Neuronal stem cell (in vitro differentiated cells): ENCODE measurements around the gene ETV2.
A peak's percentile ranks its signal among the peaks of the same experiment; 100 is the strongest.

Experiments
- DNase-seq: peaks from one replicate; pipeline ENCODE4 v3.0.0-alpha.2; 2013; ENCODE audit warnings: low spot score
- H2AFZ ChIP-seq: one replicate; pipeline ENCODE4 v1.6.1; 2013; ENCODE audit warnings: mild to moderate bottlenecking, low read length, inconsistent platforms
- H2AK5ac ChIP-seq: 2 replicates; pipeline ENCODE4 v1.6.1; 2013; ENCODE audit warnings: low read depth, mild to moderate bottlenecking, inconsistent platforms, low read length, moderate library complexity, mixed read lengths
- H2BK120ac ChIP-seq: 2 replicates; pipeline ENCODE4 v1.6.1; 2013; ENCODE audit warnings: low read depth, mild to moderate bottlenecking, inconsistent platforms, low read length, moderate library complexity, mixed read lengths
- H2BK12ac ChIP-seq: one replicate; pipeline ENCODE4 v1.6.1; 2013; ENCODE audit warnings: low read length, inconsistent platforms
- H2BK15ac ChIP-seq: 2 replicates; pipeline ENCODE4 v1.6.1; 2013; ENCODE audit warnings: mild to moderate bottlenecking, low read length, inconsistent platforms, mixed read lengths
- H2BK5ac ChIP-seq: one replicate; pipeline ENCODE4 v1.6.1; 2013; ENCODE audit warnings: inconsistent platforms, mild to moderate bottlenecking, low read length, moderate library complexity
- H3K14ac ChIP-seq: one replicate; pipeline ENCODE4 v1.6.1; 2013; ENCODE audit warnings: low read length, inconsistent platforms
- H3K18ac ChIP-seq: 2 replicates; pipeline ENCODE4 v1.6.1; 2013; ENCODE audit warnings: low read length, inconsistent platforms
- H3K23ac ChIP-seq: 2 replicates; pipeline ENCODE4 v1.6.1; 2013; ENCODE audit warnings: low read depth, mild to moderate bottlenecking, mixed read lengths, low read length, inconsistent platforms; ENCODE audit not compliant: poor library complexity
- H3K27ac ChIP-seq: replicated peaks from 3 replicates; pipeline ENCODE4 v1.5.1; 2013; ENCODE audit warnings: low read length, inconsistent platforms
- H3K27me3 ChIP-seq, 3 experiments: 2 replicates each; pipeline ENCODE4 v1.6.1; 2013; ENCODE audit warnings: low read length in 3 of 3, mild to moderate bottlenecking in 2 of 3, inconsistent platforms in 1 of 3, low read depth in 1 of 3, mixed read lengths in 1 of 3, moderate library complexity in 1 of 3; ENCODE audit not compliant: control insufficient read depth in 3 of 3, insufficient read depth in 3 of 3
- H3K36me3 ChIP-seq, 2 donors: replicated peaks in 1 of 2; 2 replicates each; pipeline ENCODE4 v1.6.1; 2013; ENCODE audit warnings: low read length in 2 of 2; ENCODE audit not compliant: control insufficient read depth in 2 of 2, insufficient read depth in 2 of 2
- H3K4ac ChIP-seq: 2 replicates; pipeline ENCODE4 v1.6.1; 2013; ENCODE audit warnings: inconsistent platforms, mild to moderate bottlenecking, low read length, moderate library complexity
- H3K4me1 ChIP-seq, 2 donors: 1 replicate in 1 of 2; 2 replicates in 1 of 2; pipeline ENCODE4 v1.6.1; 2013; ENCODE audit warnings: low read length in 2 of 2, low read depth in 1 of 2; ENCODE audit not compliant: control insufficient read depth in 2 of 2, insufficient read depth in 1 of 2
- H3K4me2 ChIP-seq: one replicate; pipeline ENCODE4 v1.6.1; 2013; ENCODE audit warnings: mild to moderate bottlenecking, low read length, inconsistent platforms; ENCODE audit not compliant: insufficient read depth, poor library complexity, severe bottlenecking
- H3K4me3 ChIP-seq, 2 donors: 2 replicates each; pipeline ENCODE4 v1.5.1; 2013; ENCODE audit warnings: low read length in 2 of 2, mild to moderate bottlenecking in 2 of 2, inconsistent platforms in 1 of 2, moderate library complexity in 1 of 2
- H3K79me1 ChIP-seq: one replicate; pipeline ENCODE4 v1.6.1; 2013; ENCODE audit warnings: low read depth, mild to moderate bottlenecking, inconsistent platforms, low read length, moderate library complexity
- H3K9ac ChIP-seq: one replicate; pipeline ENCODE4 v1.6.1; 2013; ENCODE audit warnings: mild to moderate bottlenecking, low read depth, low read length, inconsistent platforms; ENCODE audit not compliant: poor library complexity
- H3K9me3 ChIP-seq, 2 donors: replicated peaks in 1 of 2; 2 replicates each; pipeline versions ENCODE3 to v1.6.1; 2013; ENCODE audit warnings: low read length in 2 of 2, mild to moderate bottlenecking in 2 of 2, inconsistent platforms in 1 of 2, low read depth in 1 of 2, mixed read lengths in 1 of 2, moderate library complexity in 1 of 2; ENCODE audit not compliant: control insufficient read depth in 2 of 2, insufficient read depth in 1 of 2
- H4K8ac ChIP-seq: one replicate; pipeline ENCODE4 v1.6.1; 2013; ENCODE audit warnings: low read depth, mild to moderate bottlenecking, inconsistent platforms, low read length, moderate library complexity
- H4K91ac ChIP-seq: one replicate; pipeline ENCODE4 v1.6.1; 2013; ENCODE audit warnings: low read length, low read depth, mild to moderate bottlenecking, inconsistent platforms; ENCODE audit not compliant: poor library complexity
- WGBS, 2 donors: extraction: QIAGEN DNeasy Blood & Tissue Kit; methylation state at CpG; one replicate each; pipeline ENCODE4 v1.1.7; 2013; ENCODE audit warnings: missing lambda C conversion rate in 2 of 2, mixed read lengths in 1 of 2; ENCODE audit not compliant: insufficient read length in 2 of 2, insufficient replicate concordance in 1 of 2; ENCODE audit errors: extremely low coverage in 2 of 2; 5-methylcytosine and 5-hydroxymethylcytosine counted together

ETV2 gene

DNA sequence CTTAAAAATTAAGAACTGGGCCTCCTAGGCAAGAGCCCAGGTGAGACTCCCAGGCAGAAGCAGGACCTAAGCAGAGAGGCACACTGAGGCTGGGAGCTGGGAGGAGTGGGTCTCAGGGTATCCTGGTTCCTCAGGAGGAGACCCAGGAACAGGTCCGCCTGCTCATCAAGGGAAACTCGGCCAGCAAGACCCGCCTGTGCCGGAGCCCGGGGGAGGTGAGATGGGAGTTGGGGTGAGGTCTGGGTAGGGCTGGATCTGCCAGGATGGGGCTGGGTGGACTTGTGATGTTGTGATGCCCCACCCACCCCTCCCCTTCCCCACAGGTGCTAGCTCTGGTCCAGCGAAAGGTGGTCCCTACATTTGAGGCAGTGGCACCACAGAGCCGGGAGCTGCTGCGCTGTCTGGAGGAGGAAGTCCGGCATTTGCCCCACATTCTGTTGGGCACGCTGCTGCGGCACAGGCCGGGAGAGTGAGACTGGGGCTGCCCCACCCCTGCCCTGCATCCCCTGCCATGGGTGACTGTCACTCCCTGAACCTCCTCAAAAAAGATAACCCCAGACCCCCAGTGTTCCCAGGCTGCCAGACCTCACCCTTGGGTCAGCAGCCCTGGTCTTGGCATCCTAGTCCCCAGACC is 22.1 kb upstream of the ETV2 start:
- Histone ChIP-seq H3K4me2 (no peak overlapping the region), H3K14ac (no peak overlapping the region), H3K18ac (no peak overlapping the region), H3K9me3 (no peaks in the 10 kb centered on the region), H2AK5ac (no peak overlapping the region), H2BK120ac (no peak overlapping the region), H4K8ac (no peak overlapping the region), H2AFZ (no peak overlapping the region), H3K4me1 (no peaks in the 10 kb centered on the region), H4K91ac (no peak overlapping the region), H3K23ac (no peak overlapping the region), H3K4ac (no peak overlapping the region), H2BK12ac (no peak overlapping the region), H3K4me3 (no peak overlapping the region), H2BK15ac (no peak overlapping the region), H2BK5ac (no peak overlapping the region), H3K27ac (no peak overlapping the region), H3K9ac (no peak overlapping the region), H3K36me3 (peaks cover 40 to 77% of the 10 kb centered on the region in 2 donors), H3K79me1 (peaks cover 4% of the 10 kb centered on the region), H3K27me3 (no peaks in the 10 kb centered on the region)
- DNase-seq = no peak
- WGBS, 2 donors = no CpG with 5 or more reads among the region's 12 CpGs

DNA sequence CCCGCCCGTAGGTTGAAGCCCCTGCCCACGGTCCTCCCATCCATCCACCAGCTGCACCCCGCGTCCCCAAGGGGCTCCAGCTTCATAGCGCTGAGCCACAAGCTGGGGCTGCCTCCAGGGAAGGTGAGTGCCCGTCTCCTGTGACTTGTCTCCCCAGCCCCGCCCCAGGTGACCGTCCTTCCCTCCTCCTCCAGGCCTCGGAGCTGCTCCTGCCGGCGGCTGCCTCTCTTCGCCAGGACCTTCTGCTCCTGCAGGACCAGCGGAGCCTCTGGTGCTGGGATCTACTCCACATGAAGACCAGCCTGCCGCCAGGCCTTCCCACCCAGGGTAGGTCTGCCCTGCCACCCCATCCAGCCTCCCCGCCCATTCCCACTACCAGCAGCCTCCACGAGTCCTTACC is 21.5 kb upstream of the ETV2 start:
- H2AFZ ChIP-seq = no peak overlapping the region
- H3K4me3 ChIP-seq = no peak overlapping the region
- no peak overlapping the region for H3K4me2 ChIP-seq
- no peaks in the 10 kb centered on the region for H3K4me1 ChIP-seq
- no peak overlapping the region for H4K8ac ChIP-seq
- no peak overlapping the region for H2BK12ac ChIP-seq
- WGBS, 2 donors = no CpG with 5 or more reads among the region's 17 CpGs
- H3K9ac ChIP-seq = peak overlapping the region; percentile 50
- H2BK5ac ChIP-seq = no peak overlapping the region
- H2BK15ac ChIP-seq = no peak overlapping the region
- no peak overlapping the region for H3K18ac ChIP-seq
- no peak for DNase-seq
- no peak overlapping the region for H3K4ac ChIP-seq
- peaks cover 41 to 71% of the 10 kb centered on the region in 2 donors for H3K36me3 ChIP-seq
- no peak overlapping the region for H2AK5ac ChIP-seq
- no peak overlapping the region for H4K91ac ChIP-seq
- H3K27ac ChIP-seq = no peak overlapping the region
- H3K27me3 ChIP-seq = no peaks in the 10 kb centered on the region
- no peak overlapping the region for H3K23ac ChIP-seq
- H2BK120ac ChIP-seq = no peak overlapping the region
- peaks cover 4% of the 10 kb centered on the region for H3K79me1 ChIP-seq
- no peak overlapping the region for H3K14ac ChIP-seq
- no peaks in the 10 kb centered on the region for H3K9me3 ChIP-seq

- H3K23ac ChIP-seq = no peak overlapping the region
- H2BK120ac ChIP-seq = no peak overlapping the region
- H3K4me2 ChIP-seq = no peak overlapping the region
- no peak overlapping the region for H2BK5ac ChIP-seq
- no peak overlapping the region for H2BK15ac ChIP-seq
- peaks cover 34 to 60% of the 10 kb centered on the region in 2 donors for H3K36me3 ChIP-seq
- H3K9me3 ChIP-seq = no peaks in the 10 kb centered on the region
- H3K14ac ChIP-seq = no peak overlapping the region
- WGBS, 2 donors = no CpG with 5 or more reads among the region's 9 CpGs
- no peak overlapping the region for H2AK5ac ChIP-seq
- peaks cover 4% of the 10 kb centered on the region for H3K79me1 ChIP-seq
- peak overlapping the region; percentile 10 for H2BK12ac ChIP-seq
- H3K27me3 ChIP-seq = no peaks in the 10 kb centered on the region
- no peak overlapping the region for H3K4me3 ChIP-seq
- DNase-seq = no peak
- no peak overlapping the region for H3K27ac ChIP-seq
- no peak overlapping the region for H4K91ac ChIP-seq
- H4K8ac ChIP-seq = no peak overlapping the region
- H3K18ac ChIP-seq = no peak overlapping the region
- no peak overlapping the region for H2AFZ ChIP-seq
- H3K4me1 ChIP-seq = no peaks in the 10 kb centered on the region
- no peak overlapping the region for H3K4ac ChIP-seq
- H3K9ac ChIP-seq = no peak overlapping the region
Measured at GRCh38 chr19:35621708-35622107, 19.8 kb upstream of the ETV2 start.

DNA sequence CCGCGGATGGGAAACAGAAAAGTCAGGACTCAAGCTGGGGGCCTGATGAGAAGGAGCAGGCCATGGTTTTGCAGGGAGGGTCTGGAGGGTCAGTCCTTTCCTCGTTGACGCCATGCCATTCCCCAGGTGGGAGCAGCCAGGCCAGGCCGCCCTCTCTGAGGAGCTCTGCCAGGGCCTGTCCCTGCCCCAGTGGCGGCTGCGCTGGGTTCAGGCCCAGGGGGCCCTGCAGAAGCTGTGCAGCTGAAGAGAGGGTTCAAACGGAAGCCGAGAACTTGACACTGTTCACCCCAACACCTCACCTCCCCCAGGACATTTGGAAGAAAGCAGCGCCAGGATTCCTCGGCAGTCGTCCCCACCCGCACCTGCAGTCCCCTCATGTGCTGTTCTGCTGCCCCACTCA is 18.8 kb upstream of the ETV2 start:
- no peaks in the 10 kb centered on the region for H3K27me3 ChIP-seq
- no peak overlapping the region for H2AFZ ChIP-seq
- peak overlapping the region; percentile 17 for H4K8ac ChIP-seq
- H2BK15ac ChIP-seq = no peak overlapping the region
- no peaks in the 10 kb centered on the region for H3K9me3 ChIP-seq
- no peak for DNase-seq
- H3K4me1 ChIP-seq = no peaks in the 10 kb centered on the region
- H3K79me1 ChIP-seq = peaks cover 4% of the 10 kb centered on the region
- H4K91ac ChIP-seq = no peak overlapping the region
- no peak overlapping the region for H3K14ac ChIP-seq
- no peak overlapping the region for H3K23ac ChIP-seq
- no peak overlapping the region for H2BK5ac ChIP-seq
- no peak overlapping the region for H2BK12ac ChIP-seq
- no peak overlapping the region for H3K4me3 ChIP-seq
- no peak overlapping the region for H2AK5ac ChIP-seq
- H3K9ac ChIP-seq = no peak overlapping the region
- H3K18ac ChIP-seq = no peak overlapping the region
- no peak overlapping the region for H3K27ac ChIP-seq
- no peak overlapping the region for H3K4me2 ChIP-seq
- no CpG with 5 or more reads among the region's 13 CpGs for WGBS, 2 donors
- peaks cover 25 to 49% of the 10 kb centered on the region in 2 donors for H3K36me3 ChIP-seq
- no peak overlapping the region for H3K4ac ChIP-seq
- H2BK120ac ChIP-seq = no peak overlapping the region
